Spleen (tissue), 11 donors: ENCODE results near the gene PLA2G2A. TPM values are rescaled to one million over a fixed set of nuclear protein-coding genes. Genes with fewer than 3 reads are reported as not detected.

Experiments used
- DNase-seq: peaks from one replicate; pipeline ENCODE4 v3.0.0-alpha.2; 2020
- H3K27ac ChIP-seq, 8 donors: fragments of 200-600 bp; sonication (generic) in 7 of 8; 1 replicate in 4 of 8; 2 replicates in 4 of 8; pipeline versions ENCODE4 v1.5.0 to v1.8.0; 2016 to 2021; ENCODE audit warnings: inconsistent platforms in 4 of 8, mild to moderate bottlenecking in 4 of 8, moderate library complexity in 1 of 8
- H3K27me3 ChIP-seq, 7 donors: fragments of 200-600 bp; sonication (generic) in 6 of 7; replicated peaks in 1 of 7; 1 replicate in 4 of 7; 2 replicates in 3 of 7; pipeline versions ENCODE4 v1.5.0 to v1.8.0; 2016 to 2021; ENCODE audit warnings: inconsistent platforms in 3 of 7, mild to moderate bottlenecking in 1 of 7
- H3K36me3 ChIP-seq, 6 donors: fragments of 200-600 bp; sonication (generic) in 5 of 6; 1 replicate in 4 of 6; 2 replicates in 2 of 6; pipeline versions ENCODE4 v1.5.0 to v1.8.0; 2016 to 2021; ENCODE audit warnings: inconsistent platforms in 2 of 6
- H3K4me1 ChIP-seq, 6 donors: fragments of 200-600 bp; sonication (generic) in 5 of 6; 1 replicate in 3 of 6; 2 replicates in 3 of 6; pipeline versions ENCODE4 v1.5.0 to v1.8.0; 2016 to 2021; ENCODE audit warnings: inconsistent platforms in 3 of 6
- H3K4me3 ChIP-seq, 8 donors: fragments of 200-600 bp; sonication (generic) in 7 of 8; 1 replicate in 4 of 8; 2 replicates in 4 of 8; pipeline versions ENCODE4 v1.5.0 to v1.8.0; 2016 to 2021; ENCODE audit warnings: inconsistent platforms in 4 of 8, mild to moderate bottlenecking in 4 of 8, moderate library complexity in 2 of 8
- H3K9me3 ChIP-seq, 8 donors: fragments of 200-600 bp; sonication (generic) in 7 of 8; 1 replicate in 4 of 8; 2 replicates in 4 of 8; pipeline versions ENCODE4 v1.5.0 to v1.8.0; 2016 to 2021; ENCODE audit warnings: inconsistent platforms in 4 of 8
- POLR2A ChIP-seq, 3 donors: fragments of 450-650 bp; IDR thresholded peaks; one replicate each; pipeline ENCODE4 v1.5.1; 2017; ENCODE audit warnings: antibody characterized with exemption in 3 of 3, mild to moderate bottlenecking in 1 of 3
- POLR2AphosphoS5 ChIP-seq, 3 donors: sonication (generic); formaldehyde crosslinking; IDR thresholded peaks; one replicate each; pipeline ENCODE4 v1.5.1; 2017; ENCODE audit warnings: antibody characterized with exemption in 3 of 3
- WGBS, 5 donors: extraction: QIAGEN DNeasy Blood & Tissue Kit in 3 of 5; methylation state at CpG; one replicate each; pipeline versions ENCODE4 v1.1.5 to v1.1.7; 2013 to 2018; 5-methylcytosine and 5-hydroxymethylcytosine counted together
- intact Hi-C: fragments of 100-400 bp; cut with DNase I; formaldehyde crosslinking; loops from one replicate; pipeline ENCODE4 v1.15.0; 2023; ENCODE audit warnings: low total_unique reads
- polyA plus RNA-seq, 3 donors: library from polyadenylated mRNA; stranded (reverse); fragments of 200-250 nt; gene quantifications; one replicate each; pipeline ENCODE4 v1.2.1, GENCODE V29; 2013
- total RNA-seq, 7 donors: library from RNA; depleted of rRNA in 3 of 7; stranded (reverse); fragments of >200 nt in 3 of 7; fragmentation: NEBNext Ultra II Directional in 4 of 7; extraction: Animal tissue kit (Norgen Biotek cat#: 25700) in 4 of 7; gene quantifications; one replicate each; pipeline versions ENCODE4 v1.1.0 to v1.2.1, GENCODE V29; 2016 to 2021
- TF ChIP-seq, protein P1 (sequence below), 11 experiments: fragments of 200-600 bp in 7 of 11; fragments of 450-650 bp in 4 of 11; sonication (generic) in 4 of 11; IDR thresholded peaks in 8 of 11; conservative IDR thresholded peaks in 3 of 11; 1 replicate in 7 of 11; 2 replicates in 4 of 11; pipeline versions ENCODE4 v1.4.0 to v1.8.0; 2016 to 2021; ENCODE audit warnings: antibody characterized with exemption in 11 of 11, inconsistent platforms in 4 of 11, mild to moderate bottlenecking in 1 of 11
- donor health status: healthy with polysubstance abuse.
- donor health status: DM: no; HTN: no; CAD: no; lungs with moderate emphysema.
- donor health status: DM: no; HTN: no; CAD: no.
- donor health status: Bipolar disorder and iron deficiency.
- donor health status: healthy.
- donor health status: DM: no; HTN: no; CAD: no.
- donor health status: DM: yes; HTN: yes; CAD: no.

The PLA2G2A gene
- total and polyA plus RNA-seq, 10 donors, result 0.26 to 17.8 (median 1.9) TPM; not detected in 5

DNA sequence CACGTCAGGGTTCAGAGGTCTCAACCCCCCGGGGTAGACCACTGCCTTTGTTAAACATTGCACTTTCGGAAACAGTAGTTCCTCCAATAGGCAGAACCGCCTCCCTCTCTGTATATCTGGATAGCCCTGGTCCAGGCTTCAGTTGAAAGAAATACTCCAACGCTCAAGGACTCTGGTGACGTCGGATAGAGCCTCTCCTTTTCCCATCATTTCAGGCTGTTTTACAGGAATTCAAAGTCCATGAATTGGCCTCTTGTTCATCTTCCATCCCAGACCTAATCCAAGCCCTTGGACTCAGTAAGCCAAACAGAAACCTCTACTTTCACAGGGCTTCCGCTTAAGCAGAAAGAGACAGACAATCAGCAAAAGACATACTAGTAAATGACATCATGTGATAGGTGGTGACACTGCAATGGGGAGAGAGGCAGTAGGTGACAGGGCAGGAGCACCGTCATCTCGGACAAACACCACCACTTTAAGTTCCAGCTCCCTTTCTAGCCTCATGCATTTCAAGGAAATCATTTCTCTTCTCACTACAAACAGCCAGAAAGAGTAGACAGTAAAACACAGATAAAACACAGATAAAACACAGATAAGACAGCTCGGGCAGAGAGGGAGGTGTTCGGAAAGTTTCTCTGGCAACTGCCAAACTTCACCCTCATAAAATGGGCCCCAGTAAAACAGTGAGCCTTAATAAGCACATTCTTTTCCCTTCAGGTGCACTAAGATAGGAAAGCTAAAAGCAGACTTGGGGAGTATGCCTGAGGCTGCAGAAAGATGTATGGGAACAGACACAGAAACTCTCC, 2.3 kb upstream of the PLA2G2A start:
- H3K4me3 ChIP-seq, result no peak overlapping the region
- 55 to 71% (median 62%) methylated on average over 12 of the region's 12 CpGs for WGBS, 5 donors

DNA sequence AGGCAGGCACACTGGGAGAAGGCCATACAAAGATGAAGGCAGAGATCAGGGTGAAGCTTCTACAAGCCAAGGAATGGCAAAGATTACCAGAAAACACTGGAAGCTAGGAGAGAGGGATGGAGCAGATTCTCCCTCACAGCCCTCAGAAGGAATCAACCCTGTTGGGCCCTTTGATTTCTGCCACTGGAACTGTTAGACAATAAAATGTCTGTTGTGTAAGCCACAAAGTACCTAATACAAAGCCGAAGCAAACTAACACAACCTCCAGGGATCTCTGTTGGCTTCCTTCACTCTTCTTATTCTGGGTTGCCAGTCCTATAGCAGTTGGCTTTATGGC, 1.7 kb upstream of the PLA2G2A start:
- Histone ChIP-seq H3K36me3 (no peaks in the 10 kb centered on the region), H3K9me3 (no peaks in the 10 kb centered on the region), H3K27me3 (peaks cover 0 to 15% (median 0%) of the 10 kb centered on the region in 7 donors), H3K4me3 (no peak overlapping the region), H3K4me1 (no peaks in the 10 kb centered on the region), H3K27ac (no peak overlapping the region)
- intact Hi-C loops, result no loop called here
- no peak for TF ChIP-seq POLR2AphosphoS5 (IDR thresholded peaks at IDR 0.05)
- no peak for TF ChIP-seq POLR2A (IDR thresholded peaks at IDR 0.05)
- TF ChIP-seq, protein P1, sequence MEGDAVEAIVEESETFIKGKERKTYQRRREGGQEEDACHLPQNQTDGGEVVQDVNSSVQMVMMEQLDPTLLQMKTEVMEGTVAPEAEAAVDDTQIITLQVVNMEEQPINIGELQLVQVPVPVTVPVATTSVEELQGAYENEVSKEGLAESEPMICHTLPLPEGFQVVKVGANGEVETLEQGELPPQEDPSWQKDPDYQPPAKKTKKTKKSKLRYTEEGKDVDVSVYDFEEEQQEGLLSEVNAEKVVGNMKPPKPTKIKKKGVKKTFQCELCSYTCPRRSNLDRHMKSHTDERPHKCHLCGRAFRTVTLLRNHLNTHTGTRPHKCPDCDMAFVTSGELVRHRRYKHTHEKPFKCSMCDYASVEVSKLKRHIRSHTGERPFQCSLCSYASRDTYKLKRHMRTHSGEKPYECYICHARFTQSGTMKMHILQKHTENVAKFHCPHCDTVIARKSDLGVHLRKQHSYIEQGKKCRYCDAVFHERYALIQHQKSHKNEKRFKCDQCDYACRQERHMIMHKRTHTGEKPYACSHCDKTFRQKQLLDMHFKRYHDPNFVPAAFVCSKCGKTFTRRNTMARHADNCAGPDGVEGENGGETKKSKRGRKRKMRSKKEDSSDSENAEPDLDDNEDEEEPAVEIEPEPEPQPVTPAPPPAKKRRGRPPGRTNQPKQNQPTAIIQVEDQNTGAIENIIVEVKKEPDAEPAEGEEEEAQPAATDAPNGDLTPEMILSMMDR (IDR thresholded peaks at IDR 0.05 in 8 of 11, conservative IDR thresholded peaks at IDR 0.05 in 3 of 11), result no peak
- no peak for DNase-seq
- 81 to 95% (median 85%) methylated on average over 1 of the region's 1 CpG for WGBS, 5 donors

More for the DNA sequence above, 2.3 kb upstream of the PLA2G2A start:
- Histone ChIP-seq H3K27me3 (peaks cover 0 to 10% (median 0%) of the 10 kb centered on the region in 7 donors), H3K27ac (no peak overlapping the region), H3K9me3 (no peaks in the 10 kb centered on the region), H3K36me3 (no peaks in the 10 kb centered on the region), H3K4me1 (no peaks in the 10 kb centered on the region)
- intact Hi-C loops, result no loop called here
- TF ChIP-seq, protein P1 (IDR thresholded peaks at IDR 0.05 in 8 of 11, conservative IDR thresholded peaks at IDR 0.05 in 3 of 11), result no peak
- TF ChIP-seq POLR2AphosphoS5 (IDR thresholded peaks at IDR 0.05), result no peak
- TF ChIP-seq POLR2A (IDR thresholded peaks at IDR 0.05), result no peak
- no peak for DNase-seq

DNA sequence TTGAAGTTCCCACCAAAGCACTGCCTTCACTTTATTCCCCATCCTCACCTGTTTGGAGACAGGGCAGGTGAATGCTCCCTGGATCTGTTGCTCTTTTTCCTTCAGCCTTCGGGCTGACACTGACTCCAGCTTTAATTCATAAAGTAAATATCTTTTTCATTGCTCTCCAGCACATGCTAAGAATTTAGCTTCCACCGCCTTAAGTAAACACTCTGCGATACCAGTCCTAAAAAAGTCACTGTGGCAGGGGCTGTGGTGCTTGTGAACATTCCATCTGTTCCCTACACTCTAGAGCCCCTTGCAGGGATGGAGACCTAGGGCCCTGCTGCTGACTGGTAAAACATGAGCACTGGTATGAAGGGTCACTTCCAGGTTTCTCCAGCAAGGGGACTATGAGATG, 896 bp upstream of the PLA2G2A start:
- Histone ChIP-seq H3K4me3 (no peak overlapping the region), H3K27ac (no peak overlapping the region), H3K9me3 (no peaks in the 10 kb centered on the region), H3K4me1 (peaks cover 0 to 2% (median 0%) of the 10 kb centered on the region in 6 donors), H3K27me3 (peaks cover 0 to 15% (median 0%) of the 10 kb centered on the region in 7 donors), H3K36me3 (no peaks in the 10 kb centered on the region)
- 89 to 92% (median 90%) methylated on average over 3 of the region's 3 CpGs for WGBS, 5 donors
- intact Hi-C loops, result no loop called here
- no peak for DNase-seq
- TF ChIP-seq POLR2A (IDR thresholded peaks at IDR 0.05), result no peak
- no peak for TF ChIP-seq POLR2AphosphoS5 (IDR thresholded peaks at IDR 0.05)
- TF ChIP-seq, protein P1 (IDR thresholded peaks at IDR 0.05 in 8 of 11, conservative IDR thresholded peaks at IDR 0.05 in 3 of 11), result no peak

DNA sequence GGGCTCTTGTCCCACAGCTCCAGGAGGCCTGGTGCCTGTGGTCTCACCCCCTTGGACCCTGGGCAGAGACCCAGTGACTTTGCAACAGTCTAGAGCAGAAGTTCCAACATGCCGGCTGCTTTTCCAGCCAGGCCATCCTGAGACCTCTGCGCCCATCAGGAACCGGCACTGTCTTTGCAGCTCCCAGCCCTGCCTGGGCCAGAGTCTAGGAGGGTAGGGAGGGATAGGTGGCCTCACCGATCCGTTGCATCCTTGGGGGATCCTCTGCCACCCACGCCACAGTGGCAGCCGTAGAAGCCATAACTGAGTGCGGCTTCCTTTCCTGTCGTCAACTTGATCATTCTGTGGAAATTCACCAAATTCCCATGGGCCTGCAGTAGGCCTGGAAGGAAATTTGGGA, 1.3 kb downstream of the PLA2G2A start:
- TF ChIP-seq, protein P1 (IDR thresholded peaks at IDR 0.05 in 8 of 11, conservative IDR thresholded peaks at IDR 0.05 in 3 of 11), result no peak
- TF ChIP-seq POLR2A (IDR thresholded peaks at IDR 0.05) (no peak), POLR2AphosphoS5 (IDR thresholded peaks at IDR 0.05) (no peak)
- Histone ChIP-seq H3K4me1 (peaks cover 0 to 7% (median 0%) of the 10 kb centered on the region in 6 donors), H3K9me3 (no peaks in the 10 kb centered on the region), H3K27me3 (peaks cover 0 to 18% (median 0%) of the 10 kb centered on the region in 7 donors), H3K4me3 (no peak overlapping the region), H3K36me3 (no peaks in the 10 kb centered on the region), H3K27ac (no peak overlapping the region)
- intact Hi-C loops, result loop anchor here (5.0 kb wide), 1 partner anchor 219 kb away; no protein-coding TSS in a partner anchor
- WGBS, 5 donors, result 80 to 93% (median 86%) methylated on average over 9 of the region's 9 CpGs
- no peak for DNase-seq
